ENCODE results near the gene TTK. TPM values are rescaled to one million over a fixed set of nuclear protein-coding genes. Genes with fewer than 3 reads are reported as not detected.
"Not testable (repeated sequence)": the region's sequence is repeated elsewhere in the genome, so short reads cannot be mapped to it uniquely, and the experiment has no call there.

The TTK gene
- total RNA-seq, 1 donor from 2014 or later = 16.6 TPM

- DNase-seq (ENCODE audit: low read depth, low spot score) = no peak
Observed at GRCh38 chr6:80021131-80021530, 16.7 kb downstream of the TTK start.

- no peak for DNase-seq (ENCODE audit: low read depth, low spot score)
Observed at GRCh38 chr6:80021591-80021990, 17.1 kb downstream of the TTK start.

- DNase-seq (ENCODE audit: low read depth, low spot score) = peak; percentile 10
Observed at GRCh38 chr6:80022803-80023202, 18.4 kb downstream of the TTK start.

- no peak for DNase-seq (ENCODE audit: low read depth, low spot score)
Observed at GRCh38 chr6:80028589-80028988, 24.1 kb downstream of the TTK start.

GRCh38 chr6:80029470-80029869 lies 25.0 kb downstream of the TTK start:
- DNase-seq (ENCODE audit: low read depth, low spot score) = no peak

- DNase-seq (ENCODE audit: low read depth, low spot score) = not testable (repeated sequence)
Observed at GRCh38 chr6:80048220-80048619, 43.8 kb downstream of the TTK start.

GRCh38 chr6:80060774-80061173 lies 56.3 kb downstream of the TTK start:
- no peak for DNase-seq (ENCODE audit: low read depth, low spot score)

- not testable (repeated sequence) for DNase-seq (ENCODE audit: low read depth, low spot score)
Observed at GRCh38 chr6:80068146-80068545, 63.7 kb downstream of the TTK start.

- not testable (repeated sequence) for DNase-seq (ENCODE audit: low read depth, low spot score)
Observed at GRCh38 chr6:80070431-80070830, 66.0 kb downstream of the TTK start.

- DNase-seq (ENCODE audit: low read depth, low spot score) = no peak
Observed at GRCh38 chr6:80077067-80077466, 72.6 kb downstream of the TTK start.

- DNase-seq (ENCODE audit: low read depth, low spot score) = no peak
Observed at GRCh38 chr6:80088637-80089036, 84.2 kb downstream of the TTK start.

GRCh38 chr6:80091506-80091905 lies 87.1 kb downstream of the TTK start:
- no peak for DNase-seq (ENCODE audit: low read depth, low spot score)

Other genes starting within 250 kb of the TTK start
- 0.71 and 0.99 TPM in 2 replicates for gene ELOVL4, start 57.1 kb upstream of the TTK start, total RNA-seq
- 10.4 and 10.8 TPM in 2 replicates for gene BCKDHB, start 102.0 kb downstream of the TTK start, total RNA-seq

Measured in pulmonary artery endothelial cell (primary cell).